ENCODE measurements around the gene NUTM1.
"Not testable (repeated sequence)": the region's sequence is repeated elsewhere in the genome, so short reads cannot be mapped to it uniquely, and the experiment has no call there.

NUTM1 gene

GRCh38 chr15:34337557-34338306 lies 5.4 kb upstream of the NUTM1 start, which contains the start of gene SLC12A6:
SLC12A6 (minus strand) TSS chr15:34337781; CDS start chr15:34336680, 1,101 bp downstream.
- peak; percentile 66 for DNase-seq (ENCODE audit: low read depth, low spot score)

- no peak for DNase-seq (ENCODE audit: low read depth, low spot score)
Observed at GRCh38 chr15:34338347-34338746, 4.8 kb upstream of the NUTM1 start.

- DNase-seq (ENCODE audit: low read depth, low spot score): no peak
Observed at GRCh38 chr15:34339946-34340345, 3.2 kb upstream of the NUTM1 start.

DNA sequence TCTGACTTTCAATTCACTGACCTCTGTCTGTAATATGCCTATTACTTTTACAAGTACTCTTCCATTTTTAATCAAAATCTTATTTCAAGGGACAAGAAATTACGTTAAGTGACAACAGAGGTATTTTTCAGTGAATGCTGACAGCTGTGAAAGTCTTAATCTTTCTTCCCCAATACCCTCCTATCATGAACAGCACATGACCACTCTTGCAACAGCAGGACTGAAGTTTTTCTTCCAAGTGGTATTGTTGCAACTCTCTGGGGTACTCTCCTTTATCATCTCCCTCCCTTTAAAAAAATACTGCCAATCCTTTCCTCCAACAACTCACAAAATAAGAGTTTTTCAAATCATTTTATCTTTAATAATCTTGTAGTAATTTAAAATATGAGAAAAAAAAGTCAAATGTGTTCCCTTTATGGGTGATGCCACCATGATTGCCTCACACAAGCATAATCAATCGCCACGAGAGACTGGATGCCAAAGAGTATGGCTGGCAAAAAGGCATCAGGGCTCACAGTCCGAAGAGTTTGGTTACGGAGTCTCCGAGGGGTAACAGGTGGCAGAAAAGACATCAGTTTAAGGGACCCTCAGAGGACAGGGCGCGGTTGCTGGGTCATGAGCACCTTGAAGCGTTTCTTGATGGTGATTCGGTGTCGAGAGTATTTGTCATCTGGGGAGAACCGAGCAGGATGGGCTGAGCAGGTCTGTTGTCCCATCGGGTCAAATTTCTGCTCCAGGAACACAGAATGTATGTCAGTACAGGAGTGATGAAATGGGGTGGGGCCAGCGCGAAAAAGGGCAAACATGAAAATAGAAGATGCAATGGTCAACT lies 1.5 kb upstream of the NUTM1 start:
- no peak for DNase-seq (ENCODE audit: low read depth, low spot score)

- DNase-seq (ENCODE audit: low read depth, low spot score): not testable (repeated sequence)
Observed at GRCh38 chr15:34342213-34342736, 840 bp upstream of the NUTM1 start.

DNA sequence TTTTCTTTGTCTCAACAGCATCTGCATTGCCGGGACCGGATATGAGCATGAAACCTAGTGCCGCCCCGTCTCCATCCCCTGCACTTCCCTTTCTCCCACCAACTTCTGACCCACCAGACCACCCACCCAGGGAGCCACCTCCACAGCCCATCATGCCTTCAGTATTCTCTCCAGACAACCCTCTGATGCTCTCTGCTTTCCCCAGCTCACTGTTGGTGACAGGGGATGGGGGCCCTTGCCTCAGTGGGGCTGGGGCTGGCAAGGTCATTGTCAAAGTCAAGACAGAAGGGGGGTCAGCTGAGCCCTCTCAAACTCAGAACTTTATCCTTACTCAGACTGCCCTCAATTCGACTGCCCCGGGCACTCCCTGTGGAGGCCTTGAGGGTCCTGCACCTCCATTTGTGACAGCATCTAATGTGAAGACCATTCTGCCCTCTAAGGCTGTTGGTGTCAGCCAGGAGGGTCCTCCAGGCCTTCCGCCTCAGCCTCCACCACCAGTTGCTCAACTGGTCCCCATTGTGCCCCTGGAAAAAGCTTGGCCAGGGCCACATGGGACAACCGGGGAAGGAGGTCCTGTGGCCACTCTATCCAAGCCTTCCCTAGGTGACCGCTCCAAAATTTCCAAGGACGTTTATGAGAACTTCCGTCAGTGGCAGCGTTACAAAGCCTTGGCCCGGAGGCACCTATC lies 5.0 kb downstream of the NUTM1 start:
- no peak for DNase-seq (ENCODE audit: low read depth, low spot score)

DNA sequence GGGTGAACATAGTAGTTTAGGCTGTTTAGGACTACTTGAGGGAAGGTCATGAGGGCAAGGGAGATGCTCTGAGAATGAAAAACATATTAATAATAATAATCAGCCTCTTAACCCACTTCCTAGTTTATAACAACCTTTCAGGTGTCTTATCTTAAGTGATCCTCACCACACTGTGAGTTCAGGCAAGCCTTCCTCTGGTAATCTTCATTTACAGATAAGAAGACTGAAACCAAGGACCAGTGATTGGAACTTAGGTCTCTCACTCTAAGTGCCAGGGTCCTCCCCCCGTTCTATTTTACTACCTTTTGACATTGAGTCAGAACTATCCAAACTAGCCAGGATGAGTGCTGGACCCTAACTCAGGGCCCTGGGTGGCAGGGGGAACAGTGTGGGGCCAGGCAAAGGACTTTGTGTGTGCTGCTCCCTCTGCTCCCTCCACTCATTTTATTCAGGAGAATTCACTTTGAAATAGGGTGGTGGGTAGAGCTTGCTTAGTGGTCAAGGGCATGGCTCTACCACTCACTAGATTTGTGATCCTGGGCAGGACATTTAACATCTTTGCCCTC lies 5.7 kb downstream of the NUTM1 start:
- no peak for DNase-seq (ENCODE audit: low read depth, low spot score)

DNA sequence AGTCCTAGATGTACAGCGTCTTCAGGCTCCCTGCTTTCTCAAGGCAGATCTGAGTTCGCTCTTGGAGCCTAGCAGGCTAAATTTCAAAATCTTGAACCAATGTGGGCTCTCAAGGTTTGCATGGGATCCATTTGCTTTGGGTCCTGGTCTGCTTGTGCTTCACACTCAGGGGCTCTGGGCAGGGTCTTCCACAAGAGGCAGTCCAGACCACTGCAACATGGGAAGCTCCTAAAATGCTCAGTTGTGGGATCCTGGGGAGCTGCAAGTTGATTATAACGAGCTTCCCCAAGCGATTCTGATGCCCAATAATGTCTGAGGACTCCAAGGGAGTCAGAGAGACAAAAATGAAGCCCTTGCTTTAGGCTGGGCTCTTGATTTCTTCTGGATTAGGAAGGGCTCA lies 6.7 kb downstream of the NUTM1 start:
- no peak for DNase-seq (ENCODE audit: low read depth, low spot score)

- DNase-seq (ENCODE audit: low read depth, low spot score): not testable (repeated sequence)
Observed at GRCh38 chr15:34352996-34353395, 9.9 kb downstream of the NUTM1 start.

DNA sequence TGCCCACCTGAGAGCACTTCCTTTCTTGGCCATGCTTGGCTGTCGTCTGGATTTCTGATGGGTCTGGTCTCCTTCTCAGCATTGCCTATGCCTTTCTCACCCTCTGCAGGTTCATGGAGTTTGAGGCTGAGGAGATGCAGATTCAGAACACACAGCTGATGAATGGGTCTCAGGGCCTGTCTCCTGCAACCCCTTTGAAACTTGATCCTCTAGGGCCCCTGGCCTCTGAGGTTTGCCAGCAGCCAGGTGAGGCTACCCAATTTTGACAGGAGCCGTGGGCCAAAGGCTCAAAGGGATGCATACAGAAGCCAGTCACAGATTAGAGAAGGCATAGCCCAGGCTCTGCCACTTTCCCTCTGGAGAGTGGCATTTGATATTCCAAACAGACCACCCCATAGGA lies 10.5 kb downstream of the NUTM1 start:
- DNase-seq (ENCODE audit: low read depth, low spot score): no peak

DNA sequence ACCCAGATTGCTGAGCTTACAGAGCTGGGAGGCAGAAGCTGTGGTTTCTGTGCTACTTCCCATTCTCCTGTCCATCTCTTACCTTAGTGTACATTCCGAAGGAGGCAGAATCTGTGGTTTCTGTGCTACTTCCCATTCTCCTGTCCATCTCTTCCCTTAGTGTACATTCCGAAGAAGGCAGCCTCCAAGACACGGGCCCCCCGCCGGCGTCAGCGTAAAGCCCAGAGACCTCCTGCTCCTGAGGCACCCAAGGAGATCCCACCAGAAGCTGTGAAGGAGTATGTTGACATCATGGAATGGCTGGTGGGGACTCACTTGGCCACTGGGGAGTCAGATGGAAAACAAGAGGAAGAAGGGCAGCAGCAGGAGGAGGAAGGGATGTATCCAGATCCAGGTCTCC lies 11.2 kb downstream of the NUTM1 start:
- DNase-seq (ENCODE audit: low read depth, low spot score): no peak

DNA sequence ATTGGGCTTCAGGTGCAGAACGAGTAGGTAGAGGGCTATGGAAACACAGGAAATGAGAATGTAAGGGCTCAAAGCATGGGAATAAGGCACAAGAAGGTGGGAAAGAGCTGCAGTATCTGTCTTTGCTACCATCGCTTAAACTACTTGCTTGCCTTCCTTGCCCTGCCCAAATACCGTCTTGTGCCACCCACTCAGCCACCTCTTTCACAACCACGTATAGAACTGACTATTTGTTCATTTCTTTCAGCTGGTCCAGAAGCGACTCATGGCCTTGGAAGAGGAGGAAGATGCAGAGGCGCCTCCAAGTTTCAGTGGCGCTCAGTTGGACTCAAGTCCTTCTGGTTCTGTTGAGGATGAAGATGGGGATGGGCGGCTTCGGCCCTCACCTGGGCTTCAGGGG lies 12.1 kb downstream of the NUTM1 start:
- DNase-seq (ENCODE audit: low read depth, low spot score): no peak

DNA sequence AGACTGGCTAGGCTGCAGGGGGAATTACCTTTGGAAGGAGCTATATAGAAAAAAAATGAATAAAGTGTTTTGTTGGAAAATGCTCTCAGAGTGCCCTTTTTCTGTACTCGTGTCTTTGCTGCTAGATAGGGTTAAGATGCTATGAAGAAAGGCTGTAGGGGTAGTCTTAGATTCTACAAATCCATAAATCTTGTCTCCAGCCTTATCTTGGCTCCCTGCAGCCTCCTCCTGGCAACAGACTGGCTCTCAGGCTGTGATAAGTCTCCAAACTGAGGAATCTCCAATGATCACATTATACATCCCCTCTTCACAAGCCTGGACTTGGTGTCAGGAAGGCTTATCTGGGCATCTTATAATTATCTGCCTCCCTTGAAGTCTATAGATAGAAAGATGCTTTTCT lies 14.5 kb downstream of the NUTM1 start:
- DNase-seq (ENCODE audit: low read depth, low spot score): no peak

GRCh38 chr15:34358367-34358766 lies 15.3 kb downstream of the NUTM1 start:
- DNase-seq (ENCODE audit: low read depth, low spot score): no peak

DNA sequence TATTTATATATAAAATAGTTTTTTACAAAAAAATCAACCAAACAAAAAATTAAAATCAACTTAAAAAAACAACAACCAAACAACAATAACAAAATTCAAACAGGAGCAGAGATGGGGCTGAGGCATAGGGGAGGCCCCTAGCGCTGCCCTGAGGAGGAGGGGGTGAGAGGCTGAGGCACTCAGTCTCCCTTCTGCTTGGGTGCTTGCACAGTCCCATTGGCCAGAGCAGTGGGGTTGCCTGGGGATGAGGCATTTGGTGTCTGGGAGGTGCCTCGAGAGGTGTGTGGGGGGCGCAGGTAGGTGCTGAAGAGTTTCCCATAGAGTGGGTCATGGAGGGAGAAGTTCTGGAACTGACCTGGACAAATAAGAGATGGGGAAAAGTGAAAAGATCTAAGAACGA lies 15.8 kb downstream of the NUTM1 start:
- no peak for DNase-seq (ENCODE audit: low read depth, low spot score)

GRCh38 chr15:34359416-34359815 lies 16.3 kb downstream of the NUTM1 start:
- no peak for DNase-seq (ENCODE audit: low read depth, low spot score)

- no peak for DNase-seq (ENCODE audit: low read depth, low spot score)
Observed at GRCh38 chr15:34360298-34360697, 17.2 kb downstream of the NUTM1 start.

- DNase-seq (ENCODE audit: low read depth, low spot score): no peak
Observed at GRCh38 chr15:34361278-34361677, 18.2 kb downstream of the NUTM1 start.

DNA sequence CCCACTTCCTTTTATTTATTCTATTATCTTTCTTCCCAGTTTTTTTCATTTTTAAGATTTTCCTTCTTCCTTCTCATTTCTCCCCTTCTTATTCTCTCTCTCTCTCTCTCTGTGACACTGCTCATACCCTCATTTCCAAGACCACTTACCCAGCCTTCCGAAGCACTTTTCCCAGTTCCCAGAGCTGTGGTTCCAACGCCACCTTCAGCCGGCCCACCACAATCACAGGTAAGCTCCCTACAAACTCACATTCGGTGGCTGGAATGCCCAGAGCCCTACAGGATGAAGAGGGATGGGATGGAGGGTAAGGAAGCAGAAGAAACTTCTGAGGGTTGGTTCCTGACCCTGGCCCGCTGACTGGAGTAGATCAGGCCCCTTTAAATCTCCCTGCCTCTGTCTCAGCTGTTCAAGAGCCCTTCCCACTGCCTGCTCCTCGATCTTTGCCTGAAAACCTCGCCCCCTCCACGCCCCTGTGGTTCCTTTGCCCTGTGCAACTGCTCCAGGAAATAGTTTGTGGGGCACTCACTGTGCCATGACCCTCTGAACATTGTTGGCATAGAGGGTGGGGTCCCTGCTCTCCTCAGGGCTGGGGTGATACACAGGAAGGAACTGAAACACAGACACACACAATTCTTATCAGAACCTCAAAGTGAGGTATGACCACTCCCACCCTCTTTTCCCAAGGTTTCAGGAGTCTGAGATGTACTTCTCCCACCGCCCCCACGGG lies 19.1 kb downstream of the NUTM1 start:
- no peak for DNase-seq (ENCODE audit: low read depth, low spot score)

DNA sequence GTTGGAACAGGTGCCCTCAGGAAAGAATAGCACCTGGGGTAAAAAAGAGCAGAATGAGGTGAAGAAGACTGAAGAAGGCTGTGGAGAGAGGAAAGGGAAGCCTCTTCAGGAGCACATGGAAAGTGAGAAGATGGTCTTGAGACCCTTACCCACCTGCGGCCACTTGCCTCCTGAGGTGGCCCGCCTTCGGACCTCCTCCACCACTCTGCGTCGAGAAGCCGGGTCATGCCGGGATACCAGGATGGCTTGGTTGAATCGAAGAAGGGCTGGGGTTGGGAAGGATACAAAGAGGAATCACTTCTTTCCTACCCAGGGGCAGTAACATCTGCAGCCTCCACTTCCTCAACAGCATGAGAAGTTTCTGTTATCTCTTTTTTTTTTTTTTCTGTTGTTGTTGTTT lies 20.9 kb downstream of the NUTM1 start:
- no peak for DNase-seq (ENCODE audit: low read depth, low spot score)
